HG02981 (cell line): Measurements from ENCODE around the gene WTAP.
"Not testable (repeated sequence)": the region's sequence is repeated elsewhere in the genome, so short reads cannot be mapped to it uniquely, and the experiment has no call there.

Experiments used
- ATAC-seq: cut with Tn5 transposase; IDR thresholded peaks from one replicate; pipeline ENCODE4 v1.9.1; 2021; ENCODE audit warnings: mild to moderate bottlenecking, moderate library complexity; ENCODE audit not compliant: unreplicated experiment

The WTAP gene

GRCh38 chr6:159726918-159727716 is at the start of gene WTAP:
TSS of gene WTAP (plus strand) at chr6:159727506. CDS start at chr6:159736266, 8,760 bp downstream.
- ATAC-seq, result peak; percentile 76

GRCh38 chr6:159677506-159678165 is 49.7 kb upstream of the WTAP start:
- no peak for ATAC-seq

- no peak for ATAC-seq
These were observed 48.7 kb upstream of the WTAP start for GRCh38 chr6:159678574-159678973.

GRCh38 chr6:159679091-159680077 is 47.9 kb upstream of the WTAP start:
- no peak for ATAC-seq

GRCh38 chr6:159680104-159680503 is 47.2 kb upstream of the WTAP start:
- ATAC-seq, result no peak

GRCh38 chr6:159681191-159681880 is 46.0 kb upstream of the WTAP start:
- no peak for ATAC-seq

- ATAC-seq, result no peak
These were observed 45.0 kb upstream of the WTAP start for GRCh38 chr6:159682295-159682694.

- no peak for ATAC-seq
These were observed 44.5 kb upstream of the WTAP start for GRCh38 chr6:159682810-159683209.

- no peak for ATAC-seq
These were observed 43.3 kb upstream of the WTAP start for GRCh38 chr6:159684013-159684304.

GRCh38 chr6:159686040-159686439 is 41.3 kb upstream of the WTAP start:
- no peak for ATAC-seq

GRCh38 chr6:159686703-159687102 is 40.6 kb upstream of the WTAP start:
- no peak for ATAC-seq

GRCh38 chr6:159687341-159687740 is 40.0 kb upstream of the WTAP start:
- ATAC-seq, result no peak

- no peak for ATAC-seq
These were observed 38.9 kb upstream of the WTAP start for GRCh38 chr6:159688266-159688905.

- no peak for ATAC-seq
These were observed 38.3 kb upstream of the WTAP start for GRCh38 chr6:159689001-159689400.

- ATAC-seq, result not testable (repeated sequence)
These were observed 37.2 kb upstream of the WTAP start for GRCh38 chr6:159690135-159690534.

- no peak for ATAC-seq
These were observed 36.0 kb upstream of the WTAP start for GRCh38 chr6:159691133-159691962.

GRCh38 chr6:159691963-159692287 is 35.4 kb upstream of the WTAP start:
- ATAC-seq, result no peak

GRCh38 chr6:159692303-159693127 is 34.8 kb upstream of the WTAP start:
- ATAC-seq, result peak; percentile 33
